PFSK-1 (cell line): ENCODE measurements around the gene WDR4.

Experiments used
- FOXP2 ChIP-seq: optimal IDR thresholded peaks from 2 replicates; pipeline ENCODE3; 2011; ENCODE audit warnings: borderline replicate concordance, control low read depth, inconsistent platforms; ENCODE audit not compliant: insufficient read depth; ENCODE audit errors: extremely low read length, extremely low read depth
- POLR2AphosphoS5 ChIP-seq: IDR thresholded peaks from 2 replicates; pipeline ENCODE4 v1.6.1; 2012; ENCODE audit warnings: low read depth, mild to moderate bottlenecking, control low read depth, low read length, moderate library complexity
- REST ChIP-seq, 2 experiments: IDR thresholded peaks; 2 replicates each; pipeline versions ENCODE4 v1.6.1 to v1.8.0; 2011 to 2012; ENCODE audit warnings: low read depth in 2 of 2, low read length in 2 of 2, control low read depth in 1 of 2, inconsistent platforms in 1 of 2, mild to moderate bottlenecking in 1 of 2, moderate library complexity in 1 of 2; ENCODE audit not compliant: insufficient read depth in 1 of 2
- SIN3A ChIP-seq: IDR thresholded peaks from 2 replicates; pipeline ENCODE4 v1.6.1; 2012; ENCODE audit warnings: mild to moderate bottlenecking, low read length, moderate library complexity, borderline replicate concordance; ENCODE audit not compliant: insufficient read depth
- TAF1 ChIP-seq: IDR thresholded peaks from 2 replicates; pipeline ENCODE4 v1.6.1; 2012; ENCODE audit warnings: low read length, control low read depth, borderline replicate concordance; ENCODE audit not compliant: insufficient read depth

The WDR4 gene

DNA sequence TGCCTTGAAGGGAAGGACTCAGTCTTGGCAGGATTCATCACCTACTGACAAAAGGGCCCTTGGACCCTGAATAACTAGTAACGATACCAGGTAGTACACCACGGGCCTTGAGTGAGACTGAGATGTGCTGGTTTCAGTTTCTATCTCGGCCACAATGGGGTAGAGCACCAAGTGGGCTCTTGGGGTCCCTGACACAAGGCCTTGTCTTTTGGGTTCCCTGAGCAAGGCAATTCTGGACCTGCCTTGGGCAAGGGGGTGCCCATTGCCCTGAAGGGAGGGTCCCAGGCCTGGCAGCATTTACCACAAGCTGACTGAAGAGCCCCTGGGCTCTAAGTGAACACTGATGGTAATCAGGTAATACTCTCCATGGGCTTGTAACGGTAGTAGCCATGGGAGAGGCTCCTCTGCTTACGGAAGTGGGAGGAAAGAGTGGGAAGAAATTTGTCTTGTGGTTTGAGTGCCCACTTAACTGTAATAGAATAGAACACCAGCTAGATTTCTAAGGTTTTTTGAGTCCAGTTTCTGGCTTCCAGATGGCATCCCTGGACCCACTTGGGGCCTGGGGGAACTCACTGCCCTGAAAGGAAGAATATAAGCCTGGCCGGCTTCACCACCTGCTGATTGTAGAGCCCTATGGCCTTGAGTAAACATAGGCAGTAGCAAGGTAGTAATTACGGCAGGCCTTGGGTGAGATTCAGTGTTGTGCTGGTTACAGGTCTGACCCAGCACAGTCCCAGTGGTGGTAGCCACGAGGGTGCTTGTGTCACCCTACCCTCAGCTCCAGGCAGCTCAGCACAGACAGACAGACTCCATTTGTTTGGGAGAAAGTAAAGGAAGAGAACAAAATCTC lies 58.5 kb downstream of the WDR4 start:
- TF ChIP-seq REST (IDR thresholded peaks at IDR 0.05; ENCODE audit: insufficient read depth in 1 of 2, low read depth in 2 of 2, low read length in 2 of 2) (no peak), POLR2AphosphoS5 (no peak), FOXP2 (no peak), SIN3A (no peak), TAF1 (no peak)

DNA sequence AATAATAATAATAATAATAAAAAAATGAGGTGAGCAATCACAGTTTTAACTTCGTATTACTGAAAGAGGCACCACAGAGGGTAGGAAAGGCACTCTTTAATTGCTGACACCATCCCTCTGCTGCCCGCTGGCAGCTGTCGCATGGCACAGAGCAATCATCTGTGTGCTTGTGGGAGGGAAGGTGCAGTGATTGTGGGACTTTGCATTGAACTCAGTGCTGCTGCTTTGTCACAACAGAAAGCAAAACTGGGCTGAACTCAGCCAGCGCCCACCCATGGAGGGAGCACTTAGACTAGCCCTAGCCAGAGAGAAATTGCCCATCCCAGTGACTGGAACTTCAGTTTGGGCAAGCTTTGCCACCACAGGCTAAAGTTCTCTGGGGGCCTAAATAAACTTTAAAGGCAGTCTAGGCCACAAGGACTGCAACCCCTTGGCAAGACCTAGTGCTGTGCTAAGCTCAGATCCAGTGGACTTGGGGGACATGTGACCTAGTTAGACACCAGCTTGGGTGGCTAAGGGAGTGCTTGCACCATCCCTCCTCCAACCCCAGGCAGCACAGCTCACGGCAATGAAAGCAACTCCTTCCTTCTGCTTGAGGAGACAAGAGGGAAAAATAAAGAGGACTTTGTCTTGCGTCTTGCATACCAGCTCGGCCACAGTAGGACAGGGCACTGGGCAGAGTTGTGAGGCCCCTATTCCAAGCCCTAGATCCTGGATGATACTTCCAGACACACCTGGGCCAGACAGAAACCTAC lies 59.3 kb downstream of the WDR4 start:
- TF ChIP-seq TAF1 = no peak
- TF ChIP-seq POLR2AphosphoS5 = no peak
- TF ChIP-seq SIN3A = no peak
- TF ChIP-seq REST (IDR thresholded peaks at IDR 0.05; ENCODE audit: insufficient read depth in 1 of 2, low read depth in 2 of 2, low read length in 2 of 2) = no peak
- TF ChIP-seq FOXP2 = no peak

GRCh38 chr21:42818328-42818749 lies 61.0 kb downstream of the WDR4 start:
- TF ChIP-seq TAF1 (no peak), POLR2AphosphoS5 (no peak), FOXP2 (no peak), REST (IDR thresholded peaks at IDR 0.05; ENCODE audit: insufficient read depth in 1 of 2, low read depth in 2 of 2, low read length in 2 of 2) (no peak), SIN3A (no peak)

- TF ChIP-seq FOXP2 = no peak
- TF ChIP-seq SIN3A = no peak
- TF ChIP-seq POLR2AphosphoS5 = no peak
- no peak for TF ChIP-seq TAF1
- TF ChIP-seq REST (IDR thresholded peaks at IDR 0.05; ENCODE audit: insufficient read depth in 1 of 2, low read depth in 2 of 2, low read length in 2 of 2) = no peak
Observed at GRCh38 chr21:42815217-42815616, 64.1 kb downstream of the WDR4 start.
